GM12878 (cell line): ENCODE data around the gene SLU7.

Experiments used
- BHLHE40 ChIP-seq, 2 experiments: fragments of 450-650 bp in 1 of 2; IDR thresholded peaks; 2 replicates each; pipeline ENCODE4 v1.6.1; 2011 to 2017; ENCODE audit warnings: low read depth in 2 of 2, borderline replicate concordance in 1 of 2, improper control_type of control experiment in 1 of 2, low read length in 1 of 2, mild to moderate bottlenecking in 1 of 2
- EZH2 ChIP-seq: IDR thresholded peaks from 2 replicates; pipeline ENCODE4 v1.6.1; 2012; ENCODE audit warnings: low read depth, mild to moderate bottlenecking, control low read depth, inconsistent platforms, low read length, borderline replicate concordance; ENCODE audit not compliant: control insufficient read depth
- IKZF2 ChIP-seq, 2 experiments: fragments of 450-650 bp; IDR thresholded peaks; 2 replicates each; pipeline ENCODE4 v1.6.1; 2017; ENCODE audit warnings: mild to moderate bottlenecking in 2 of 2, moderate library complexity in 2 of 2
- POLR2AphosphoS5 ChIP-seq: IDR thresholded peaks from 2 replicates; pipeline ENCODE4 v1.6.1; 2011; ENCODE audit warnings: mild to moderate bottlenecking, low read length, inconsistent platforms

DNA sequence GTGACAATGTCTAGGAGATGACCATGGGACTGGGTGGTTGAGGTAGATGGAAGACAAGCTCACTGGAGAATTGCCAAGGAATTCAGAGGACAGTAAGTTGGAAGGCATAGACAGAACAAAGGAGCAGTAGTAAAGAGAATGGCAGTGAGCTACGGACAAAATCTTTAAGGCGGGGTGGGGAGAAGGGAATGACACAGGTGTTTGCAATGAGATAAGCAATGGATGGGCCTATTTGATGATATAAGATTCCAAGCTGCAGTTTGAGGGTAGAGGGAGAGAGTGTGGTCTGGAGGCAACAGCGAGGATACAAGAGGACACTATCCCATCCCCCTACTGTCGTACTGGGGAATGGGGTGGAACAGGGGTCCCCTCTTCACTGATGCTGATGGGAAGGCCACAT, 17.1 kb upstream of the SLU7 start:
- TF ChIP-seq EZH2 (no peak), IKZF2 (IDR thresholded peaks at IDR 0.05) (no peak), BHLHE40 (IDR thresholded peaks at IDR 0.05; ENCODE audit: borderline replicate concordance in 1 of 2, low read depth in 2 of 2, low read length in 1 of 2) (no peak), POLR2AphosphoS5 (no peak)
